ENCODE results near the gene STK32C.

The STK32C gene

GRCh38 chr10:132248455-132249225, 59.1 kb downstream of the STK32C start:
- peak overlapping the region in 1 of 2 donors; percentile 31 for H3K9ac ChIP-seq (ENCODE audit: low read depth in 1 of 2, low read length in 2 of 2)
- peaks cover 0 to 5% of the 10 kb centered on the region in 2 donors for H3K4me1 ChIP-seq (ENCODE audit: control insufficient read depth in 2 of 2, insufficient read depth in 2 of 2, low read length in 2 of 2)
- H3K4me3 ChIP-seq (ENCODE audit: low read length in 2 of 2) = peak overlapping the region in 1 of 2 donors; percentile 41
- no peaks in the 10 kb centered on the region for H3K9me3 ChIP-seq (ENCODE audit: control insufficient read depth in 2 of 2, low read length in 2 of 2)
- H3K27me3 ChIP-seq (ENCODE audit: control insufficient read depth in 2 of 2, insufficient read depth in 2 of 2, low read length in 2 of 2) = no peaks in the 10 kb centered on the region
- no peaks in the 10 kb centered on the region for H3K36me3 ChIP-seq (ENCODE audit: control insufficient read depth in 2 of 2, insufficient read depth in 2 of 2, low read length in 2 of 2)
- no peak overlapping the region for H3K27ac ChIP-seq (ENCODE audit: low read depth in 2 of 2, low read length in 2 of 2)

GRCh38 chr10:132247943-132248342, 59.8 kb downstream of the STK32C start:
- Histone ChIP-seq H3K4me1 (ENCODE audit: control insufficient read depth in 2 of 2, insufficient read depth in 2 of 2, low read length in 2 of 2) (peaks cover 0 to 5% of the 10 kb centered on the region in 2 donors), H3K27ac (ENCODE audit: low read depth in 2 of 2, low read length in 2 of 2) (no peak overlapping the region), H3K36me3 (ENCODE audit: control insufficient read depth in 2 of 2, insufficient read depth in 2 of 2, low read length in 2 of 2) (no peaks in the 10 kb centered on the region), H3K4me3 (ENCODE audit: low read length in 2 of 2) (no peak overlapping the region), H3K27me3 (ENCODE audit: control insufficient read depth in 2 of 2, insufficient read depth in 2 of 2, low read length in 2 of 2) (no peaks in the 10 kb centered on the region), H3K9ac (ENCODE audit: low read depth in 1 of 2, low read length in 2 of 2) (no peak overlapping the region), H3K9me3 (ENCODE audit: control insufficient read depth in 2 of 2, low read length in 2 of 2) (no peaks in the 10 kb centered on the region)

- Histone ChIP-seq H3K9ac (ENCODE audit: low read depth in 1 of 2, low read length in 2 of 2) (no peak overlapping the region), H3K36me3 (ENCODE audit: control insufficient read depth in 2 of 2, insufficient read depth in 2 of 2, low read length in 2 of 2) (no peaks in the 10 kb centered on the region), H3K9me3 (ENCODE audit: control insufficient read depth in 2 of 2, low read length in 2 of 2) (no peaks in the 10 kb centered on the region), H3K27ac (ENCODE audit: low read depth in 2 of 2, low read length in 2 of 2) (no peak overlapping the region), H3K4me1 (ENCODE audit: control insufficient read depth in 2 of 2, insufficient read depth in 2 of 2, low read length in 2 of 2) (peaks cover 0 to 5% of the 10 kb centered on the region in 2 donors), H3K4me3 (ENCODE audit: low read length in 2 of 2) (no peak overlapping the region), H3K27me3 (ENCODE audit: control insufficient read depth in 2 of 2, insufficient read depth in 2 of 2, low read length in 2 of 2) (no peaks in the 10 kb centered on the region)
Measured at GRCh38 chr10:132246296-132246695, 61.5 kb downstream of the STK32C start.

GRCh38 chr10:132245056-132245455, 62.7 kb downstream of the STK32C start:
- no peak overlapping the region for H3K9ac ChIP-seq (ENCODE audit: low read depth in 1 of 2, low read length in 2 of 2)
- peaks cover 0 to 5% of the 10 kb centered on the region in 2 donors for H3K4me1 ChIP-seq (ENCODE audit: control insufficient read depth in 2 of 2, insufficient read depth in 2 of 2, low read length in 2 of 2)
- no peak overlapping the region for H3K27ac ChIP-seq (ENCODE audit: low read depth in 2 of 2, low read length in 2 of 2)
- no peak overlapping the region for H3K4me3 ChIP-seq (ENCODE audit: low read length in 2 of 2)
- no peaks in the 10 kb centered on the region for H3K36me3 ChIP-seq (ENCODE audit: control insufficient read depth in 2 of 2, insufficient read depth in 2 of 2, low read length in 2 of 2)
- H3K9me3 ChIP-seq (ENCODE audit: control insufficient read depth in 2 of 2, low read length in 2 of 2) = no peaks in the 10 kb centered on the region
- no peaks in the 10 kb centered on the region for H3K27me3 ChIP-seq (ENCODE audit: control insufficient read depth in 2 of 2, insufficient read depth in 2 of 2, low read length in 2 of 2)

DNA sequence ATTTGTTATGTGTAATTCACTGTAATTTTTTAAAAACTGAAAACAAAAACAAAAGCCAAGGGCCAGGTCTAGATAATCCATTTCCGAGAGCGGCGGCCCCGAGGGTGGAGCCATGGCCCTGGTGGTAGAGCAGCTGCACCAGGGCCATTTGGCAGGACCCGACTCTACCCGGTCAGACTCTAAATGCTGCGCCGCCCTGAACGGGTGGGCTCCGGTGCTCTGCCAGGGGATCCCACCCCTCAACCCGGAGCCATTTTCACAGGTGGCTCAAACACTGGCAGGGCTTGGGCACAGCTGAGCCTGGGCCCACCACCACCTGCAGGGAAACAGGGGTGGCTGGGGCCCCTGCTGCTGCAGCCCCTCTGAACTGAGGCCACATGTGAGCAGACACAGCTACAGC, 64.1 kb downstream of the STK32C start:
- H3K9me3 ChIP-seq (ENCODE audit: control insufficient read depth in 2 of 2, low read length in 2 of 2) = no peaks in the 10 kb centered on the region
- H3K27ac ChIP-seq (ENCODE audit: low read depth in 2 of 2, low read length in 2 of 2) = no peak overlapping the region
- H3K4me3 ChIP-seq (ENCODE audit: low read length in 2 of 2) = no peak overlapping the region
- peaks cover 0 to 3% of the 10 kb centered on the region in 2 donors for H3K4me1 ChIP-seq (ENCODE audit: control insufficient read depth in 2 of 2, insufficient read depth in 2 of 2, low read length in 2 of 2)
- H3K36me3 ChIP-seq (ENCODE audit: control insufficient read depth in 2 of 2, insufficient read depth in 2 of 2, low read length in 2 of 2) = no peaks in the 10 kb centered on the region
- no peaks in the 10 kb centered on the region for H3K27me3 ChIP-seq (ENCODE audit: control insufficient read depth in 2 of 2, insufficient read depth in 2 of 2, low read length in 2 of 2)
- no peak overlapping the region for H3K9ac ChIP-seq (ENCODE audit: low read depth in 1 of 2, low read length in 2 of 2)

- no peak overlapping the region for H3K27ac ChIP-seq (ENCODE audit: low read depth in 2 of 2, low read length in 2 of 2)
- H3K9me3 ChIP-seq (ENCODE audit: control insufficient read depth in 2 of 2, low read length in 2 of 2) = no peaks in the 10 kb centered on the region
- H3K36me3 ChIP-seq (ENCODE audit: control insufficient read depth in 2 of 2, insufficient read depth in 2 of 2, low read length in 2 of 2) = no peaks in the 10 kb centered on the region
- no peaks in the 10 kb centered on the region for H3K4me1 ChIP-seq (ENCODE audit: control insufficient read depth in 2 of 2, insufficient read depth in 2 of 2, low read length in 2 of 2)
- no peak overlapping the region for H3K9ac ChIP-seq (ENCODE audit: low read depth in 1 of 2, low read length in 2 of 2)
- no peaks in the 10 kb centered on the region for H3K27me3 ChIP-seq (ENCODE audit: control insufficient read depth in 2 of 2, insufficient read depth in 2 of 2, low read length in 2 of 2)
- no peak overlapping the region for H3K4me3 ChIP-seq (ENCODE audit: low read length in 2 of 2)
Measured at GRCh38 chr10:132243141-132243540, 64.6 kb downstream of the STK32C start.

DNA sequence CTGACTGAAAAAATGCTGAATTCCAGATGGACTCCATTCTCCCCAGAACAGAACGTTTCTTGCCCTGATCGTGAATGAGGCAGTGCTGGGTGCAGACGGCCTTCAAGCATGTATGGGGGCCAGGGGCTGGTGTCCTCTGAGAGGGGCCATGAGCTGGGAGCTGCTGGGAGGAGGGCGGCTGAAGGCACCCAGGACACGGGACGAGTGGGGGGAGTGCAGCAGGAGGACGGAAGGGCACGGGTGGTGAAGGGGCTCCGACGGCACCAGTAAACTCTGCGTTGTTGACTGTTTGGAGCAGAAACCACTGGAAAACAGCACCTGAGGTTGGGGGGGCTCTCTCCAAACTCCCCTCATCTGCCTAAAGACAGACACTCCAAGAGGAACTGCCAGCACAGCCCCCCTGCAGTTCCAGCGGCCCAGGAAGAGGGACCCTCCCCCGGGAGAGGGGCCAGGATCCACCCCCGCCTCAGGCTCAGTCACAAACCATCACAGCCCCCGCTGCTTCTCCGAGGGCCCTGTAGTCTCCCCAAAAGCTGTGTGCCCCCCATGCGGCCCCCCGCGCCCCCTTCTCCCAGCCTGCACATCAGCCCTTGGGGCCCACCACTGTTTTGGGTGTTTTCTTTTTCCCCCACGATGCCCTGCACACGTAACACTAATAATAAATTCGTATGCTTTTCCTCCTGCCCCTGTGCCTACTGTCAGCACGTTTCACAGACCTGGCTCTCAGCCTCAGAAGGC, 65.5 kb downstream of the STK32C start:
- no peak overlapping the region for H3K27ac ChIP-seq (ENCODE audit: low read depth in 2 of 2, low read length in 2 of 2)
- H3K9me3 ChIP-seq (ENCODE audit: control insufficient read depth in 2 of 2, low read length in 2 of 2) = no peaks in the 10 kb centered on the region
- no peaks in the 10 kb centered on the region for H3K36me3 ChIP-seq (ENCODE audit: control insufficient read depth in 2 of 2, insufficient read depth in 2 of 2, low read length in 2 of 2)
- H3K4me3 ChIP-seq (ENCODE audit: low read length in 2 of 2) = no peak overlapping the region
- no peaks in the 10 kb centered on the region for H3K27me3 ChIP-seq (ENCODE audit: control insufficient read depth in 2 of 2, insufficient read depth in 2 of 2, low read length in 2 of 2)
- no peaks in the 10 kb centered on the region for H3K4me1 ChIP-seq (ENCODE audit: control insufficient read depth in 2 of 2, insufficient read depth in 2 of 2, low read length in 2 of 2)
- no peak overlapping the region for H3K9ac ChIP-seq (ENCODE audit: low read depth in 1 of 2, low read length in 2 of 2)

GRCh38 chr10:132241496-132241895, 66.3 kb downstream of the STK32C start:
- no peaks in the 10 kb centered on the region for H3K36me3 ChIP-seq (ENCODE audit: control insufficient read depth in 2 of 2, insufficient read depth in 2 of 2, low read length in 2 of 2)
- H3K4me1 ChIP-seq (ENCODE audit: control insufficient read depth in 2 of 2, insufficient read depth in 2 of 2, low read length in 2 of 2) = no peaks in the 10 kb centered on the region
- H3K27ac ChIP-seq (ENCODE audit: low read depth in 2 of 2, low read length in 2 of 2) = no peak overlapping the region

GRCh38 chr10:132241086-132241485, 66.7 kb downstream of the STK32C start:
- no peaks in the 10 kb centered on the region for H3K27me3 ChIP-seq (ENCODE audit: control insufficient read depth in 2 of 2, insufficient read depth in 2 of 2, low read length in 2 of 2)
- H3K9ac ChIP-seq (ENCODE audit: low read depth in 1 of 2, low read length in 2 of 2) = no peak overlapping the region
- no peak overlapping the region for H3K27ac ChIP-seq (ENCODE audit: low read depth in 2 of 2, low read length in 2 of 2)
- no peaks in the 10 kb centered on the region for H3K9me3 ChIP-seq (ENCODE audit: control insufficient read depth in 2 of 2, low read length in 2 of 2)
- H3K4me3 ChIP-seq (ENCODE audit: low read length in 2 of 2) = no peak overlapping the region
- H3K36me3 ChIP-seq (ENCODE audit: control insufficient read depth in 2 of 2, insufficient read depth in 2 of 2, low read length in 2 of 2) = no peaks in the 10 kb centered on the region
- no peaks in the 10 kb centered on the region for H3K4me1 ChIP-seq (ENCODE audit: control insufficient read depth in 2 of 2, insufficient read depth in 2 of 2, low read length in 2 of 2)

More at GRCh38 chr10:132241496-132241895, 66.3 kb downstream of the STK32C start:
- Histone ChIP-seq H3K27me3 (ENCODE audit: control insufficient read depth in 2 of 2, insufficient read depth in 2 of 2, low read length in 2 of 2) (no peaks in the 10 kb centered on the region), H3K4me3 (ENCODE audit: low read length in 2 of 2) (no peak overlapping the region), H3K9me3 (ENCODE audit: control insufficient read depth in 2 of 2, low read length in 2 of 2) (no peaks in the 10 kb centered on the region), H3K9ac (ENCODE audit: low read depth in 1 of 2, low read length in 2 of 2) (no peak overlapping the region)

GRCh38 chr10:132240581-132240980, 67.2 kb downstream of the STK32C start:
- H3K4me1 ChIP-seq (ENCODE audit: control insufficient read depth in 2 of 2, insufficient read depth in 2 of 2, low read length in 2 of 2) = no peaks in the 10 kb centered on the region
- H3K4me3 ChIP-seq (ENCODE audit: low read length in 2 of 2) = no peak overlapping the region
- no peaks in the 10 kb centered on the region for H3K9me3 ChIP-seq (ENCODE audit: control insufficient read depth in 2 of 2, low read length in 2 of 2)
- no peaks in the 10 kb centered on the region for H3K36me3 ChIP-seq (ENCODE audit: control insufficient read depth in 2 of 2, insufficient read depth in 2 of 2, low read length in 2 of 2)
- H3K9ac ChIP-seq (ENCODE audit: low read depth in 1 of 2, low read length in 2 of 2) = no peak overlapping the region
- no peak overlapping the region for H3K27ac ChIP-seq (ENCODE audit: low read depth in 2 of 2, low read length in 2 of 2)
- no peaks in the 10 kb centered on the region for H3K27me3 ChIP-seq (ENCODE audit: control insufficient read depth in 2 of 2, insufficient read depth in 2 of 2, low read length in 2 of 2)

All from mucosa of rectum (tissue), 2 donors.